K562 (cell line): ENCODE data around the gene SHISA4. TPM values are rescaled to one million over a fixed set of nuclear protein-coding genes. Genes with fewer than 3 reads are reported as not detected.

Experiments used
- CREB1 ChIP-seq, 2 experiments: sonication (generic) in 1 of 2; formaldehyde crosslinking in 1 of 2; IDR thresholded peaks; 2 replicates each; pipeline versions ENCODE4 v1.6.1 to v1.8.0; 2012 to 2022; ENCODE audit warnings: inconsistent platforms in 1 of 2, mild to moderate bottlenecking in 1 of 2, missing genetic modification reagents in 1 of 2, moderate library complexity in 1 of 2
- CXXC5 ChIP-seq: fragments of 250-450 bp; sonication (Bioruptor Pico); IDR thresholded peaks from 2 replicates; pipeline ENCODE4 v1.8.0; 2022; ENCODE audit warnings: inconsistent platforms, mild to moderate bottlenecking, moderate library complexity
- FOXK1 ChIP-seq: sonication (generic); formaldehyde crosslinking; IDR thresholded peaks from 2 replicates; pipeline ENCODE4 v1.8.0; 2022; ENCODE audit warnings: missing genetic modification reagents, mild to moderate bottlenecking, borderline replicate concordance
- HIVEP1 ChIP-seq: fragments of 250-450 bp; sonication (Bioruptor Pico); IDR thresholded peaks from 2 replicates; pipeline ENCODE4 v1.4.0; 2020; ENCODE audit warnings: mild to moderate bottlenecking
- MCM7 ChIP-seq, 2 experiments: fragments of 450-650 bp; IDR thresholded peaks; 2 replicates each; pipeline ENCODE4 v1.6.1; 2016 to 2018
- NCOR1 ChIP-seq: fragments of 450-650 bp; IDR thresholded peaks from 2 replicates; pipeline ENCODE4 v1.6.1; 2016; ENCODE audit warnings: mild to moderate bottlenecking, moderate library complexity
- NR2C2 ChIP-seq, 2 experiments: fragments of 200-800 bp in 1 of 2; sonication (Bioruptor generic) in 1 of 2; sonication (generic) in 1 of 2; formaldehyde crosslinking in 1 of 2; IDR thresholded peaks; 2 replicates each; pipeline versions ENCODE4 v1.6.1 to v1.8.0; 2016 to 2022; ENCODE audit warnings: mild to moderate bottlenecking in 1 of 2, missing compliant biosample characterization in 1 of 2, missing genetic modification characterization in 1 of 2, missing genetic modification reagents in 1 of 2
- POLR3A ChIP-seq: IDR thresholded peaks from 2 replicates; pipeline ENCODE4 v1.6.1; 2011; ENCODE audit warnings: borderline replicate concordance, mild to moderate bottlenecking, moderate library complexity; ENCODE audit not compliant: insufficient read length, insufficient read depth; ENCODE audit errors: extremely low read depth
- TSC22D4 ChIP-seq: fragments of 450-650 bp; IDR thresholded peaks from 2 replicates; pipeline ENCODE4 v1.6.1; 2016; ENCODE audit warnings: missing genetic modification characterization, missing biosample characterization, control low read depth
- XRCC3 ChIP-seq: fragments of 450-650 bp; IDR thresholded peaks from 2 replicates; pipeline ENCODE4 v1.6.1; 2017; ENCODE audit warnings: mild to moderate bottlenecking, moderate library complexity
- XRCC5 ChIP-seq: fragments of 200-400 bp; formaldehyde crosslinking; IDR thresholded peaks from 2 replicates; pipeline ENCODE4 v1.6.1; 2017; ENCODE audit warnings: low read depth, mild to moderate bottlenecking, low read length
- ZNF431 ChIP-seq: sonication (generic); formaldehyde crosslinking; IDR thresholded peaks from 2 replicates; pipeline ENCODE4 v1.8.0; 2022; ENCODE audit warnings: mild to moderate bottlenecking, missing genetic modification reagents
- polyA plus RNA-seq, 8 experiments: library from polyadenylated mRNA; depleted of rRNA in 4 of 8; stranded (reverse) in 5 of 8; unstranded in 3 of 8; fragments of >200 nt; fragmentation: Nextera tagmentation in 2 of 8; fragmentation: Illumina TruSeq in 1 of 8; extraction: Ambion mirVana in 2 of 8; extraction: Trizol in 1 of 8; gene quantifications; 2 replicates each; pipeline versions ENCODE4 v1.2.1 to v1.2.3, GENCODE V29; 2011 to 2014; ENCODE audit warnings: inconsistent platforms in 1 of 8, missing spikeins in 1 of 8
- total RNA-seq, 7 experiments: library from RNA; depleted of rRNA in 6 of 7; stranded (reverse); fragments of >200 nt in 6 of 7; fragmentation: Illumina TruSeq in 2 of 7; extraction: Trizol in 2 of 7; gene quantifications; 2 replicates each; pipeline versions ENCODE4 v1.2.1 to v1.2.3, GENCODE V29; 2011 to 2021; ENCODE audit warnings: low replicate concordance in 1 of 7
- TF ChIP-seq, protein P1 (sequence below): fragments of 450-650 bp; IDR thresholded peaks from 2 replicates; pipeline ENCODE4 v1.6.1; 2017; ENCODE audit warnings: antibody characterized with exemption, mild to moderate bottlenecking
- TF ChIP-seq, protein P2 (sequence below): fragments of 250-450 bp; sonication (Bioruptor Pico); IDR thresholded peaks from 2 replicates; pipeline ENCODE4 v1.4.0; 2020; ENCODE audit warnings: mild to moderate bottlenecking
- TF ChIP-seq, protein P3 (sequence below): sonication (generic); formaldehyde crosslinking; IDR thresholded peaks from 2 replicates; pipeline ENCODE4 v1.8.1; 2023; ENCODE audit warnings: mild to moderate bottlenecking, missing genetic modification reagents, moderate library complexity
- TF ChIP-seq, protein P4 (sequence below), 2 experiments: IDR thresholded peaks; 2 replicates each; pipeline ENCODE4 v1.6.1; 2011; ENCODE audit warnings: borderline replicate concordance in 1 of 2, control low read depth in 1 of 2, low read depth in 1 of 2, low read length in 1 of 2, mild to moderate bottlenecking in 1 of 2, mixed read lengths in 1 of 2, moderate library complexity in 1 of 2; ENCODE audit not compliant: insufficient read depth in 1 of 2, insufficient read length in 1 of 2, poor library complexity in 1 of 2, severe bottlenecking in 1 of 2; ENCODE audit errors: extremely low read depth in 1 of 2
- TF ChIP-seq, protein P5 (sequence below): fragments of 250-450 bp; sonication (Bioruptor Pico); IDR thresholded peaks from 2 replicates; pipeline ENCODE4 v1.4.0; 2020; ENCODE audit warnings: mild to moderate bottlenecking, moderate library complexity

The SHISA4 gene
- total and polyA plus RNA-seq, 9 of the 15 experiments (the other 6 are each of a cell fraction or from before 2014, with no cell fraction given) = 0.15 to 0.95 (median 0.68) TPM; not detected in 2

DNA sequence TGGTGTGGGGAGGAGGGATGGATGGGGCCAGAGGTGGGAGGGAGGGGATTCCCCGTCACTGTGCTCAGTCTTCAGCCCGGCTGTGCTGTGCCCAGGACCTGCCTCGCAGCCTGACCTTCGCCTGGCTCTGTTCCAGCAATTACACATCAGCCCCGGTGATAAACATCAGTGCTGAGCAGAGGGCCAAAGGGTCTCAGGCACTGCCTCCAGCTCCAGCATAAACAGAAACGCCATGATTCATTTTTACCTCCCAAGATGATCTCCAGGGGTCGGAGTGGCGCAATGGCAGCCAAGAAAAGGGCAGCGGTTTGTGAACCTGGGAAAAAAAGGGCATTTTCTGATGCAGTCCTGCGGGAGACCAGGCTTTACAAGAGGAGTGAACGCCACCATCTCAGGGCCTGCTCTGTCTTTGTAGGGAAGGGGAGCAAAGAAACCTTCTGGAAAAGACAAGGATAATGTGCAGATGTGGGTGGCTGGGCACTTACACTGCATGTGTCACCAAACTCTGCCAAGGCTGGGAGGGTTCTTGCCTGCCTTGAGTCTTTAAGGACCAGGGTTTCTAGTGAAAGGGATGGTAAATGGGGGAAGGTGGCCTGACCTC lies 28.1 kb downstream of the SHISA4 start (continued):
- TF ChIP-seq, protein P1, sequence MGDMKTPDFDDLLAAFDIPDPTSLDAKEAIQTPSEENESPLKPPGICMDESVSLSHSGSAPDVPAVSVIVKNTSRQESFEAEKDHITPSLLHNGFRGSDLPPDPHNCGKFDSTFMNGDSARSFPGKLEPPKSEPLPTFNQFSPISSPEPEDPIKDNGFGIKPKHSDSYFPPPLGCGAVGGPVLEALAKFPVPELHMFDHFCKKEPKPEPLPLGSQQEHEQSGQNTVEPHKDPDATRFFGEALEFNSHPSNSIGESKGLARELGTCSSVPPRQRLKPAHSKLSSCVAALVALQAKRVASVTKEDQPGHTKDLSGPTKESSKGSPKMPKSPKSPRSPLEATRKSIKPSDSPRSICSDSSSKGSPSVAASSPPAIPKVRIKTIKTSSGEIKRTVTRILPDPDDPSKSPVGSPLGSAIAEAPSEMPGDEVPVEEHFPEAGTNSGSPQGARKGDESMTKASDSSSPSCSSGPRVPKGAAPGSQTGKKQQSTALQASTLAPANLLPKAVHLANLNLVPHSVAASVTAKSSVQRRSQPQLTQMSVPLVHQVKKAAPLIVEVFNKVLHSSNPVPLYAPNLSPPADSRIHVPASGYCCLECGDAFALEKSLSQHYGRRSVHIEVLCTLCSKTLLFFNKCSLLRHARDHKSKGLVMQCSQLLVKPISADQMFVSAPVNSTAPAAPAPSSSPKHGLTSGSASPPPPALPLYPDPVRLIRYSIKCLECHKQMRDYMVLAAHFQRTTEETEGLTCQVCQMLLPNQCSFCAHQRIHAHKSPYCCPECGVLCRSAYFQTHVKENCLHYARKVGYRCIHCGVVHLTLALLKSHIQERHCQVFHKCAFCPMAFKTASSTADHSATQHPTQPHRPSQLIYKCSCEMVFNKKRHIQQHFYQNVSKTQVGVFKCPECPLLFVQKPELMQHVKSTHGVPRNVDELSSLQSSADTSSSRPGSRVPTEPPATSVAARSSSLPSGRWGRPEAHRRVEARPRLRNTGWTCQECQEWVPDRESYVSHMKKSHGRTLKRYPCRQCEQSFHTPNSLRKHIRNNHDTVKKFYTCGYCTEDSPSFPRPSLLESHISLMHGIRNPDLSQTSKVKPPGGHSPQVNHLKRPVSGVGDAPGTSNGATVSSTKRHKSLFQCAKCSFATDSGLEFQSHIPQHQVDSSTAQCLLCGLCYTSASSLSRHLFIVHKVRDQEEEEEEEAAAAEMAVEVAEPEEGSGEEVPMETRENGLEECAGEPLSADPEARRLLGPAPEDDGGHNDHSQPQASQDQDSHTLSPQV = no peak
- TF ChIP-seq, protein P2, sequence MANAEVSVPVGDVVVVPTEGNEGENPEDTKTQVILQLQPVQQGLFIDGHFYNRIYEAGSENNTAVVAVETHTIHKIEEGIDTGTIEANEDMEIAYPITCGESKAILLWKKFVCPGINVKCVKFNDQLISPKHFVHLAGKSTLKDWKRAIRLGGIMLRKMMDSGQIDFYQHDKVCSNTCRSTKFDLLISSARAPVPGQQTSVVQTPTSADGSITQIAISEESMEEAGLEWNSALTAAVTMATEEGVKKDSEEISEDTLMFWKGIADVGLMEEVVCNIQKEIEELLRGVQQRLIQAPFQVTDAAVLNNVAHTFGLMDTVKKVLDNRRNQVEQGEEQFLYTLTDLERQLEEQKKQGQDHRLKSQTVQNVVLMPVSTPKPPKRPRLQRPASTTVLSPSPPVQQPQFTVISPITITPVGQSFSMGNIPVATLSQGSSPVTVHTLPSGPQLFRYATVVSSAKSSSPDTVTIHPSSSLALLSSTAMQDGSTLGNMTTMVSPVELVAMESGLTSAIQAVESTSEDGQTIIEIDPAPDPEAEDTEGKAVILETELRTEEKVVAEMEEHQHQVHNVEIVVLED (CRISPR knock-in tag) = no peak
- TF ChIP-seq NCOR1 = no peak
- no peak for TF ChIP-seq XRCC3
- no peak for TF ChIP-seq CREB1 (IDR thresholded peaks at IDR 0.05)
- no peak for TF ChIP-seq CREB1 (CRISPR knock-in tag; IDR thresholded peaks at IDR 0.05)
- no peak for TF ChIP-seq HIVEP1 (CRISPR knock-in tag)
- TF ChIP-seq TSC22D4 (tag) = no peak
- TF ChIP-seq, protein P3, sequence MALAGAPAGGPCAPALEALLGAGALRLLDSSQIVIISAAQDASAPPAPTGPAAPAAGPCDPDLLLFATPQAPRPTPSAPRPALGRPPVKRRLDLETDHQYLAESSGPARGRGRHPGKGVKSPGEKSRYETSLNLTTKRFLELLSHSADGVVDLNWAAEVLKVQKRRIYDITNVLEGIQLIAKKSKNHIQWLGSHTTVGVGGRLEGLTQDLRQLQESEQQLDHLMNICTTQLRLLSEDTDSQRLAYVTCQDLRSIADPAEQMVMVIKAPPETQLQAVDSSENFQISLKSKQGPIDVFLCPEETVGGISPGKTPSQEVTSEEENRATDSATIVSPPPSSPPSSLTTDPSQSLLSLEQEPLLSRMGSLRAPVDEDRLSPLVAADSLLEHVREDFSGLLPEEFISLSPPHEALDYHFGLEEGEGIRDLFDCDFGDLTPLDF (CRISPR knock-in tag) = 0 out of 2 replicates have a peak, but pooled peaks have one; percentile 51
- TF ChIP-seq FOXK1 (CRISPR knock-in tag) = no peak
- TF ChIP-seq NR2C2 (CRISPR knock-in tag; IDR thresholded peaks at IDR 0.05) = no peak
- TF ChIP-seq NR2C2 (tag; IDR thresholded peaks at IDR 0.05) = peak; percentile 72
- no peak for TF ChIP-seq CXXC5 (CRISPR knock-in tag)
- TF ChIP-seq, protein P4, sequence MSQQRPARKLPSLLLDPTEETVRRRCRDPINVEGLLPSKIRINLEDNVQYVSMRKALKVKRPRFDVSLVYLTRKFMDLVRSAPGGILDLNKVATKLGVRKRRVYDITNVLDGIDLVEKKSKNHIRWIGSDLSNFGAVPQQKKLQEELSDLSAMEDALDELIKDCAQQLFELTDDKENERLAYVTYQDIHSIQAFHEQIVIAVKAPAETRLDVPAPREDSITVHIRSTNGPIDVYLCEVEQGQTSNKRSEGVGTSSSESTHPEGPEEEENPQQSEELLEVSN (IDR thresholded peaks at IDR 0.05; ENCODE audit: borderline replicate concordance in 1 of 2, extremely low read depth in 1 of 2, insufficient read depth in 1 of 2, insufficient read length in 1 of 2, low read depth in 1 of 2, low read length in 1 of 2, poor library complexity in 1 of 2, severe bottlenecking in 1 of 2) = no peak
- TF ChIP-seq, protein P5, sequence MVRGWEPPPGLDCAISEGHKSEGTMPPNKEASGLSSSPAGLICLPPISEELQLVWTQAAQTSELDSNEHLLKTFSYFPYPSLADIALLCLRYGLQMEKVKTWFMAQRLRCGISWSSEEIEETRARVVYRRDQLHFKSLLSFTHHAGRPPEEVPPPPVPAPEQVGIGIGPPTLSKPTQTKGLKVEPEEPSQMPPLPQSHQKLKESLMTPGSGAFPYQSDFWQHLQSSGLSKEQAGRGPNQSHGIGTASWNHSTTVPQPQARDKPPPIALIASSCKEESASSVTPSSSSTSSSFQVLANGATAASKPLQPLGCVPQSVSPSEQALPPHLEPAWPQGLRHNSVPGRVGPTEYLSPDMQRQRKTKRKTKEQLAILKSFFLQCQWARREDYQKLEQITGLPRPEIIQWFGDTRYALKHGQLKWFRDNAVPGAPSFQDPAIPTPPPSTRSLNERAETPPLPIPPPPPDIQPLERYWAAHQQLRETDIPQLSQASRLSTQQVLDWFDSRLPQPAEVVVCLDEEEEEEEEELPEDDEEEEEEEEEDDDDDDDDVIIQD = no peak
- no peak for TF ChIP-seq ZNF431 (CRISPR knock-in tag)
- no peak for TF ChIP-seq MCM7 (IDR thresholded peaks at IDR 0.05)
- no peak for TF ChIP-seq XRCC5
- no peak for TF ChIP-seq POLR3A
